Neural progenitor cell (in vitro differentiated cells): ENCODE data around the gene OR2A5.

Source experiments
- CTCF ChIP-seq: fragments of 200-600 bp; sonication (generic); IDR thresholded peaks from 2 replicates; pipeline ENCODE4 v1.5.1; 2017; ENCODE audit warnings: antibody characterized with exemption, mild to moderate bottlenecking
- EZH2phosphoT487 ChIP-seq: fragments of 200-600 bp; sonication (generic); IDR thresholded peaks from 2 replicates; pipeline ENCODE4 v1.6.1; 2017; ENCODE audit warnings: antibody characterized with exemption

GRCh38 chr7:144028547-144028946, 20.2 kb upstream of the OR2A5 start:
- TF ChIP-seq CTCF (no peak), EZH2phosphoT487 (no peak)
